ELR (cell line): ENCODE measurements around the gene NUDT21.
"Not testable (repeated sequence)": the region's sequence is repeated elsewhere in the genome, so short reads cannot be mapped to it uniquely, and the experiment has no call there.

Experiments used
- DNase-seq: peaks from one replicate; pipeline ENCODE4 v3.0.0-alpha.2; 2015; ENCODE audit warnings: low read depth

NUDT21 gene

GRCh38 chr16:56450986-56451752 lies at the start of gene NUDT21, which contains the start of gene OGFOD1:
Gene NUDT21, minus strand, starts transcription at chr16:56451332. Its CDS starts 130 bp downstream, at chr16:56451202.
Gene OGFOD1, plus strand, starts transcription at chr16:56451554. Its CDS starts 59 bp downstream, at chr16:56451613.
- DNase-seq = peak; percentile 99

- no peak for DNase-seq
Measured at GRCh38 chr16:56493815-56494214, 42.7 kb upstream of the NUDT21 start.

- no peak for DNase-seq
Measured at GRCh38 chr16:56493126-56493525, 42.0 kb upstream of the NUDT21 start.

GRCh38 chr16:56491657-56492261 lies 40.6 kb upstream of the NUDT21 start:
- DNase-seq = no peak

GRCh38 chr16:56488868-56489267 lies 37.7 kb upstream of the NUDT21 start:
- DNase-seq = not testable (repeated sequence)

- no peak for DNase-seq
Measured at GRCh38 chr16:56488035-56488434, 36.9 kb upstream of the NUDT21 start.

GRCh38 chr16:56483394-56483793 lies 32.3 kb upstream of the NUDT21 start:
- DNase-seq = no peak

- DNase-seq = no peak
Measured at GRCh38 chr16:56482683-56483236, 31.6 kb upstream of the NUDT21 start.

GRCh38 chr16:56481468-56482122 lies 30.5 kb upstream of the NUDT21 start:
- DNase-seq = peak; percentile 14

- no peak for DNase-seq
Measured at GRCh38 chr16:56480776-56481467, 29.8 kb upstream of the NUDT21 start.

GRCh38 chr16:56479469-56479868 lies 28.3 kb upstream of the NUDT21 start:
- no peak for DNase-seq

GRCh38 chr16:56478281-56479049 lies 27.3 kb upstream of the NUDT21 start:
- no peak for DNase-seq

GRCh38 chr16:56477096-56477878 lies 26.2 kb upstream of the NUDT21 start:
- DNase-seq = peak; percentile 92

GRCh38 chr16:56475201-56475600 lies 24.1 kb upstream of the NUDT21 start:
- DNase-seq = no peak

GRCh38 chr16:56470666-56471065 lies 19.5 kb upstream of the NUDT21 start:
- DNase-seq = no peak

GRCh38 chr16:56470232-56470631 lies 19.1 kb upstream of the NUDT21 start:
- DNase-seq = no peak

- no peak for DNase-seq
Measured at GRCh38 chr16:56469748-56470147, 18.6 kb upstream of the NUDT21 start.

GRCh38 chr16:56468800-56469199 lies 17.7 kb upstream of the NUDT21 start:
- no peak for DNase-seq

GRCh38 chr16:56466344-56466743 lies 15.2 kb upstream of the NUDT21 start:
- no peak for DNase-seq

GRCh38 chr16:56463153-56463552 lies 12.0 kb upstream of the NUDT21 start:
- DNase-seq = no peak
